IPS-18c (cell line): ENCODE measurements around the gene MED22.
"Not testable (repeated sequence)": the region's sequence is repeated elsewhere in the genome, so short reads cannot be mapped to it uniquely, and the experiment has no call there.

ENCODE experiments used
- H3K4me3 ChIP-seq: 2 replicates; pipeline ENCODE4 v1.7.0; 2013; ENCODE audit warnings: low read depth, mild to moderate bottlenecking, low read length, moderate library complexity; ENCODE audit not compliant: insufficient read depth
- H3K9me3 ChIP-seq: one replicate; pipeline ENCODE4 v1.6.1; 2013; ENCODE audit warnings: mild to moderate bottlenecking, low read length, moderate library complexity; ENCODE audit not compliant: control insufficient read depth, insufficient read depth

Gene MED22

DNA sequence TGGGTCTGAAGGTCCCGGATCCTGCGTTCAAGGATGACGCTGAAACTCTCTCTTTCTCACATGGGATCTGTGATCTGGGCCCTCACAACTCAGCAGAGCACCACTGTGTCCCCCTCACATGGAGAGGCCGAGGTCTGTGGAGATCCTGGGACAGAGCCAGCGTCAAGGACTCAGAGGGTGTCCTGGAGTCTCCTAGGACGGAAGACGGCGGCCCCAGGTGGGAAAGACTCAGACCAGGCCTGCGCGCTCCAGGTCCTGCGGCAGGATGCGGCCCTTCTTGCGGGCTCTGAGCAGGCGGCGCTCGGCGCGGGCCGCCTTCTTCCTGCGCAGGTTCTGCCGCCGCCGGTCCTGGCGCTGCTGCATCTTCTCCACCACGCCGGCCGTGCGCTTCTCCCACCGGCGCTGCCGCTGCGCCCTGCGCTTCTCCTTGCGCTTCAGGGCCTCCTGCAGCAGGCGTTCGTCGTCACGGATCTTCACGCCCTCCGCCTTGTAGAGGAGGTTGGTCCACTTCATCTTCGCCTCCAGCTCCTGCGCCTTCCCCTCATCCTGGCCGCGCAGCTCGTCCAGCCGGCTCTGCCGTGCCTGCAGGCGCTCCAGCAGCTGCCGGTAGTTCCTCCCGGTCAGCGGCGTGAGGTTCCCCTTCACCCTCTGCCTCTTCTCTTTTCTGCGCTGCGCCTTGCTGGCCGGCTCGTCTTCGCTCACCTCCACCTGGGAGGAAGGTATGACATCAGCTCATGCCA is 16.1 kb downstream of the MED22 start:
- no peak overlapping the region for H3K4me3 ChIP-seq

DNA sequence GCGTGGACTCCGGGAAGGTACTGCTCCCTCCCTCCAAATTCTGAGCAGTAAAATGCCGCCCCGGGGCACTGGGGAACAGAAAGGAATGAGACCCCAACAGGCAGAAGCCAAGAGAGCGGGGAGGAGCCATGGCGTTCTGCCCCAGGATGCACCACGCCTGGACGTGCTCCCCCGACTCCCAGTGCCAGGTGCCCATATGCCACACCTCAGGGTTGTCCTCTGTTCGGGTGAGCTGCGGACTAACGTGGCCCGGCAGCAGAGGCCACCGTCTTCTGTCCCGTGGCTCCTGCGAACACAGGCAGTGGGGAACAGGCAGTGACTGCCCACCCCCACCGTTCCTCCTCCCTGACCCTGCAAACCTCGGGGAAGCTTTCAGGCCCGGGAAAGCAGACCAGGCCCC is 16.7 kb downstream of the MED22 start:
- Histone ChIP-seq H3K4me3 (no peak overlapping the region), H3K9me3 (no peaks in the 10 kb centered on the region)

More for the DNA sequence above, 16.1 kb downstream of the MED22 start:
- H3K9me3 ChIP-seq: no peaks in the 10 kb centered on the region

DNA sequence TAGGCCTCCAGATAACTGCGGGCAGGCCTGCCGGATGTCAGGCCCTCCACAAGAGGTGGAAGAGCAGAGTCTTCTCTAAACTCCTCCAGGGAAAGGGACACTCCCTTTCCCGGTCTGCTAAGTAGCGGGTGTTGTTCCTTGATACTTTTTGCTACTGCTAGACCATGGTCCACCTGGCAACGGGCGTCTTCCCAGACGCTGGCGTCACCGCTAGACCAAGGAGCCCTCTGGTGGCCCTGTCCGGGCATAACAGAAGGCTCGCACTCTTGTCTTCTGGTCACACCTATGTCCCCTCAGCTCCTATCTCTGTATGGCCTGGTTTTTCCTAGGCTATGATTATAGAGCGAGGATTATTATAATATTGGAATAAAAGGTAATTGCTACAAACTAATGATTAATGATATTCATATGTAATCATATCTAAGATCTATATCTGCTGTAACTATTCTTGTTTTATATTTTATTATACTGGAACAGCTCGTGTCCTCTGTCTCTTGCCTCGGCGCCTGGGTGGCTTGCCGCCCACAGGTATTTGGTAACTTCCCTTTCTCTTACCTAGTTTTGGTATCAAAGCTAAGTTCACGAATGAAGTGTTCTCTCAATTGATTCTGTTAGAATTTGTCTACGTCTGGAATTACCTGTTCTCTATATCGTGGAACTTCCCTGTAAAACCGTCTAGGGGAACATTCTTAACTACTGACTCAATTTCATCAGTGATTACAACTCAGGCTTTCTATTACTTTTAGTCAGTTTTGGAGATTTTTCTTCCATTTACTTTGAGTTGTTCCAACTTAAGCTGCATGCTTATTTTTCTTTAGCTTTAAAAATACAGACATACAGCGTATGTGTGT is 18.4 kb downstream of the MED22 start:
- not testable (repeated sequence) for H3K9me3 ChIP-seq, H3K4me3 ChIP-seq

DNA sequence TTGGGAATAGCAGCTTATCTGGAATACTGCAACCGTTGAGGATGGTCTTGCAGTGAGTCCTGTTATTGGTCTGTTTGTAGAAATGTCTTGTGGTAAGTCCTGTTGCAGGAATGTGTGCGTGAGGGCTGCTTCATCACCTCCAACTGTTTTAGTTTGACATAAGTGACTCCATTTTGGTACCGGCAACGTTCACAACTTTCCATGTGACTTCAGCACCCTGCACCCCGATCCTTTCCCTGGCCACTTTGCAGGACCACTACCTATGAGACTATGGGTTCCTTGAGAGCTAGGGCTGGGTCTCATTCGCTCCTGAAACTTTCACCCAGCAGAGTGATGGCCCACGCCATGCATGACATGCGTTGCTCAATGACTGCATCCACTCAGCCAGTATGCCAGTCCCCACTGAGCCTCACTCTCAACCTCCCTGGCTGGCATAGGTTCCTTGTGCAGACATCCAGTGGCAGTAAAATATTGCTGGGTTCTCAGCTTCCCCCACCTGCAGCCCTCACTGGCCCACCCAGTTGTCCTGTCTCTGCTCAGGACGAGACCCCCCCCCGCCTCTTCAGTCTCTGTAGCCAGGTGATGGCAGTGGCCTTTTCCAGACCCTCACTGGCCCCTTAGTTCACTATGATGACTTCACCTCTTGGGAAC is 20.0 kb downstream of the MED22 start:
- Histone ChIP-seq H3K4me3 (no peak overlapping the region), H3K9me3 (no peaks in the 10 kb centered on the region)

DNA sequence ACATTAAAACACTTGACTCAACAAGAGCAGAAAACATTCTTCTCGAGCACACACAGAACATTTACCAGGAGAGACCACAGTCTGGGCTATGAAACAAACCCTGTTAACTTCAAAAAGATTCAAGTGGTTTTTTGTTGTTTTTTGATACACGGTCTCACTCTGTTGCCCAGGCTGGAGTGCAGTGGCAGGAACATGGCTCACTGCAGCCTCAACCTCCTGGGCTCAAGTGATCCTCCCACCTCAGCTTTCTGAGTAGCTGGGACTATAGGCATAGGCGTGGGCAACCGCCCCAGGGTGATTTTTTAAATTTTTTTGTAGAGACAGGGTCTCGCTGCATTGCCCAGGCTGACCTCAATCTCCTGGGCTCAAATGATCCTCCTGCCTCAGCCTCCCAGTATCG is 20.9 kb downstream of the MED22 start:
- not testable (repeated sequence) for H3K4me3 ChIP-seq, H3K9me3 ChIP-seq

DNA sequence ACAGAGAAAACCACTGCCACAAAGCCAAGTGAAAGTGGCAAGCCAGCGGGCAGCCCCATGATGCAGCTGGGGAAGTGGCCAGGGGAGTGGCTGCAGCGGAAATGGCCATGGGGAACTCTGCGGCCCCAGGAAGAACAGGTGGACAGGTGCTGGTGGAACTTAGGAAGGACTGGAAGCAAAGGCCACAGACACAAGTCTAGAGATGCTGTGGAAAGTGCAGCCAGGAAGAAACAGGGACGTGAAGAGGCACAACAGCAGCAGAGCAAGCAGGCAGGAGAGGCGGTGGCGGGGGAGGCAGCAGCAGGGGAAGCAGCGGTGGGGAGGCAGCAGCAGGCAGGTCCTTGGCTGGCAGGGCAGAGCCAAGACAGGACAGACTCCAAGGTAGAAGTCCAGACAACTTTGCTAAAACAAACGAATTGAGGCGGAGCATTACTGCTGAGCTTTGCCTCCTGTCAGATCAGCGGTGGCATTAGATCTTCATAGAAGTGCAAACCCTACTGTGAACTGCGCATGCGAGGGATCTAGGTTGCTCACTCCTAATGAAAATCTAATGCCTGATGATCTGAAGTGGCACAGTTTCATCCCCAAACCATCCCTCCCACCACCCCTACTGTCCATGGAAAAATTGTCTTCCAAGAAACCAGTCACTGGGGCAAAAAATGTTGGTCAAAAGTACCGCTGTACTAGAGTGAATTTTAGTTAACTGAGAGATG is 23.8 kb downstream of the MED22 start:
- H3K4me3 ChIP-seq: no peak overlapping the region
- H3K9me3 ChIP-seq: no peaks in the 10 kb centered on the region

DNA sequence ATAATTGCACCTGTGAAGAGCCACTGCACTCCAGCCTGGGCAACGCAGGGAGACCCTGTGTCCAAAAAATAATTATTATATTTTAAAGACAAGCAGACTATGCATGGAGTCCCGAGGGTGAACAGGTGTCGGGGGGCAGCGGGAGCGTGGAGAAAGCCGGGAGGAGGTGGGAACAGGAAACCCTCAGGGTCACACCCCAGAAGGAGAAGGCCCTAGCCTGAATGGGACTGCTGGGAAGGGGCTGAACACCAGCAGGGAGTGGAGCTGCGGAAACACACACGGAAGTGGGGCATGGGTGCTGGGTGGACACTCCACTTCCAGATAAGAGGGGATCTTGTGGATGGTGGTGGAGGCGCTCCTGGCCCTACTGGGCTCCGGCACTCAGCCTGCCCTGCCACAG is 24.7 kb downstream of the MED22 start:
- Histone ChIP-seq H3K4me3 (no peak overlapping the region), H3K9me3 (no peaks in the 10 kb centered on the region)

DNA sequence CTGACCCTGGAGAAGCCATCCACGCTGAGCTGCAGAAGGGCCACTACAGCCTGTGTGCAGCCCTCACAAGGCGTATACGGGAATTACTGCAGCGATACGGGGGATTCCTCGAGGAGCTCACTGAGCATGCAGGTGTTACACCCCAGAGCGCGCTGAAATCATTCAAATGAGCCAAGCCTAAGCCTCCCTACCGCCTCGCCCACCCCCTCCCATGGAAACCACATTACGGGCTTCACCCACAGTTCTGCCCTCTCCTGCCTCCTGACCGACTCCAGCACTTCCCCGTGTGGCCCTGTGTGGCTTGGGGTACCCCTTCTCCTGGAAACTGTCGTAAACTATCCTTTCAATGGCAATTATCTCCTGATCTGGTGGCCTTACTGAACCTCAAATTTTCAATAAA is 25.2 kb downstream of the MED22 start:
- Histone ChIP-seq H3K9me3 (no peaks in the 10 kb centered on the region), H3K4me3 (no peak overlapping the region)

DNA sequence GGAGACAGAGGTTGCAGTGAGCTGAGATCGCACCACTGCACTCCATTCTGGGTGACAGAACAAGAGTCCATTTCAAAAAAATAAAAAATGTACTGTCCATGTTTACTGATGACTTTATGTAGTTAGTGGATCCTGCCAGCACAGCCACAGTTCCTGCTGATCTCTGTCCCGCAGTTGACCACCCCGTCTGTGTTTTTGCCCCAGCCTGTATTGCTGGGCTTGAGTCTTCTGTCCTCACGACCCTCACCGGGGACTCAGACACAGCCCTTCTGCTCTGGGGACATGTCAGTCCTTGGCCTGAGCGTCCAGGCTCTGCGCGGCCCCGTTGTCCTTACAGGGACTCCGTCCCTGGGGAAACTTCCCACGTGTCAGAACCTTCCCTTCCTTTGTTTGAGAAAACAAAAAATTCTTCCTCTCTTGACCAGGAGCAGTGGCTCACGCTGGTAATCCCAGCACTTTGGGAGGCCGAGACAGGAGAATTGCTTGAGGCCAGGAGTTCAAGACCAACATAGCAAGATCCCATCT is 26.5 kb downstream of the MED22 start:
- no peak overlapping the region for H3K4me3 ChIP-seq

DNA sequence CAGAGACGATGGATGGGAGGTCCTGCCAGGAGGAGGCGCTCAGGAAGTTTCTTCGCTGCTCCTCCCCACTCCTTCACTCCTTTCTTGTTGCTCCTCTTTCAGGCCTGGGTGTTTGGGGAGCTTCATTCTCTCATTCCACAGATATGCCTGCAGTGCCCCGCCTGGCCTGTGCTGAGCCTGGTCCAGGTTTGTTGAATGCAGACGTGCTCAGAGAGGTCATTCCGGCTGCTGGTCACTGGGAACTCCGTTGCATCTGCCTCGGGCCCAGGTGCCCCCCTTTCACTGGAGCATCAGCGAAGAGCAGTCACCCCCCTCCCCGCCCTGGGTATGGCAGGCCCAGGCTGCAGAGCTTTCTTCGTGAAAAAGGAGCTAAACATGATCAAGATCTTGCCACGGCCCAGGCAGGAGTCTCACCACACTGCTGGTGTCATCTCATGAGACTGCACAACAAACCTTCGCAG is 27.5 kb downstream of the MED22 start:
- Histone ChIP-seq H3K9me3 (no peaks in the 10 kb centered on the region), H3K4me3 (no peak overlapping the region)

More for the DNA sequence above, 26.5 kb downstream of the MED22 start:
- H3K9me3 ChIP-seq: no peaks in the 10 kb centered on the region

DNA sequence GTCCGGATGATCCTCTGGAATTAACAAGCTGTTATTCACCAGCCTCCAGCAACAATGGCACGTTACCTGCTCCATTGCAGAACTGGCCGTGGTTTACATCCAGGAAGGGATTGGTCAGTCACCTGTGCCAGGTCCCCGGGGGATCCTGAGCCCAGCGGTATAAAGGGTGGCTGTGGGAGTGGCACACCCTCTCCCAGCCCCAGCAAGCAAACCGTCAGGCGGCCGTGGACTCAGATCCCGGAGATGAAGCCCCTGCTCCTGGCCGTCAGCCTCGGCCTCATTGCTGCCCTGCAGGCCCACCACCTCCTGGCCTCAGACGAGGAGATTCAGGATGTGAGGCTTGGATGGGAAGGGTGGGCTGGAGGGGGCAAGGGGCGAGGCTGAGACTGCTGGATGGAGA is 30.4 kb downstream of the MED22 start:
- not testable (repeated sequence) for H3K9me3 ChIP-seq, H3K4me3 ChIP-seq

DNA sequence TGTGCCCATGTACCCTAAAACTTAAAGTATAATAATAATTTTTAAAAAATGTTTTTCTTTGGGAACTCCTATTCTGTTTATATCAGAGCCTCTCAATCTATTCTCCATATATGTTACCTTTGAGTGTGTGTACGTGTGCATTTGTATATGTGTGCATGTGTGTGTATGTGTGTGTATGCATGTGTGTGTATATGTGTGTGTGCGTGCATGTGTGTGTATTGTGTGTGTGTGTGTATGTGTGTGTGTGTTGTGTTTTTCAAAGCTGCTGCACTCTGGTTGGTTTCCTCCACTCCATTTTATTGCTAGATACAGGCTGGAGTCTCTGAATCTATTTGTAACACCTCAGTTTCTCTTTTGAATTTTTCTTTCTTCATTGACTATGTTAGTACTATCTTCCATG is 31.9 kb downstream of the MED22 start:
- no peaks in the 10 kb centered on the region for H3K9me3 ChIP-seq
- no peak overlapping the region for H3K4me3 ChIP-seq

DNA sequence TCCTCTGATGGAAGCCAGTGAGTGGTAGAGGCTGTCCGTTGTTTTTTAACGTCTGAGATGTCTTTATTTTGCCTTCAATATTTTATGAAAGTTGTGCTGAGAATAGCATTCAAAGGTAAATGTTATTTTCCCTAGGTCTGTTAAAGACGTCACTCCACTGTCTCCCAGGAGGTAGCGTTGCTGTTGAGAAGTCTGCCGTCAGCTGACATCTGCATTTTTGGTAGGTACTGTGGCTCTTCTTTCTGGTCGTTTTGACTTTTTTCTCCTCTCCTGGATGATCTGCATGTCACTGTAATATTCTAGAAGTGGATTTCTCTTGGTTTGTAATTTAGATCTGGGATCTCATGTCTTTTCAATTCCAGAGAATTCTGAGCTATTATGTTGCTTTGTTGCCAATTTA is 38.3 kb downstream of the MED22 start:
- H3K9me3 ChIP-seq: no peaks in the 10 kb centered on the region
- no peak overlapping the region for H3K4me3 ChIP-seq

DNA sequence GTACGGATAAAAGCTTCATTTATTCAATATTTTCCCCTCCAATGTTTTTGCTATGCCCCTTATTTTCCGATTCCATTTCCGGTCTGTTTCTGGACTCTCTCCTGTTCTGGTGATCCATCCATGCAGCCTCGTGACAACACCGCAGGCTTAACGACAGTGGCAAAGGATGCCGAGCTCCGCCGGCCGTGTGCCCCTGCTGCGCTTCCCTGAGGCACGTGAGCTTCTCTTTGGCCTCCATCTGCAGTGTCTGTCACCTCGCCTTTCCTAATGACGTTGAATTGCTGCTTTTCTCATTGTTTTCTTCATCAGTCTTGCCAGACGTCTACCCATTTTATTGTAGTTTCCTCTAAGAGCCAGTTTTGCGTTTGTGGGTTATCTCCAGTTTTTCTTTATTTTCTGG is 40.6 kb downstream of the MED22 start:
- no peaks in the 10 kb centered on the region for H3K9me3 ChIP-seq
- no peak overlapping the region for H3K4me3 ChIP-seq

DNA sequence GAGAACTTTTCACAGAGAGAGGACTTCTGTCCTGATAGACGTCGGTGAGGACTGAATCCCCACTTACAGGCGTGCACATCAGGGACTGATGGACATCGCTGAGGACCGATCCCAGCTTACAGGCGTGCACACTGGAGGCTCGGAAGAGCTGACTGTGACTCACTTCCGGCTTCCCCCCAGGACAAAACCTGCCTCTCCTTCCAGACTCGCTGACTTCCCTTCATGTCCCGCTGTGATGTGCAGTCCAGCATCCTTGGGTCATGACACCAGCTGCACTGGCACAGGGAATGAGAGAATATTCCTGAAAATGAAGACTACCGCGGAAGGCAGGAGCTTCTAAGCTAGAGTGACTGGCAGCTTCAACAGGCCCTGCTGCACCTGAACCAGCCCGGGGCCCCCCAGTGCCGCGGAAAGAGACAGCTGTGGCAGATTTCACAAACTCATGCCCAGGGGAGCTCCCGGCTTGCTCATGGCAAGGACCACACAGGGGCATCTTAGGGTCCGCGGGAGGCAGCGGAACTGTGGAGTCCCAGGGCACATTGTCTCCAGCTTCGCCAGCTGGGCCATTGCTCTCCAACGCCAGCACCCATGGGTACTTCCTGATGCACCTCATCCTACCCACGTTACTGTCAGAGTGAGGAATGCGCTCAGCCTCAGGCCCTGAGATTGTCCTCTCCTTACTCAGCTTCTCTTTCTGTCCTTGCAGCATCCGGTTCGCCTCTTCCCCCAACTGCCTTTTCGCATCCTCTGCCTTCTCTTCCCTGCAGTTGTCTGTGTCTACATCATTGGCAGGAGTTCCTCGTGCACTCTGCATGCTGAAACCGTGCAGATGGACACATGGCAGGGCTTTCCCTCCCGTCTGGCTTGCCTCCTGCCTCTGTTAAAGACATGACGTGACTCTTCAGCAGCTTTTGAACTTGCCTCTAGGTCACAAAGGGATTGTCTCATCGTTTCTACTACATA is 41.4 kb downstream of the MED22 start:
- no peak overlapping the region for H3K4me3 ChIP-seq

DNA sequence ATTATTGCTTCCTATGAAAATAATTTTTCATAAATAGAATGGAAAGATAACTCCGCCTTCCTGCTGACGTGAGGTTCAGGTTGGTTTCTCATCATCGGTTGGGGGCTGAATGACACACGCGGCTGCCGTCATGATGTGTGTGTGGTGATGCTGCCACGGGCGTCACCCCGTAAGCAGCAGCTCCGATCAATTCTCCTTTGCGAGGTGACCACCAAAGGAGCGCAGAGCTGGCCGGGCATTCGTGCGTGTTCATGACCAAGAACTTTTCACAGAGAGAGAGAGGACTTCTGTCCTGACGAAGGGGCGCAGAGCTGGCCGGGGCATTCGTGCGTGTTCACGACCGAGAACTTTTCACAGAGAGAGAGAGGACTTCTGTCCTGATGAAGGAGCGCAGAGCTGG is 42.2 kb downstream of the MED22 start:
- Histone ChIP-seq H3K4me3 (no peak overlapping the region), H3K9me3 (no peaks in the 10 kb centered on the region)

More for the DNA sequence above, 41.4 kb downstream of the MED22 start:
- no peaks in the 10 kb centered on the region for H3K9me3 ChIP-seq
